GM19467 (cell line): ENCODE measurements around the gene KISS1.

Experiments used
- ATAC-seq: cut with Tn5 transposase; IDR thresholded peaks from one replicate; pipeline ENCODE4 v1.9.1; 2021; ENCODE audit warnings: mild to moderate bottlenecking, moderate library complexity; ENCODE audit not compliant: unreplicated experiment

The KISS1 gene

GRCh38 chr1:204142032-204142974 lies 54.0 kb downstream of the KISS1 start:
- ATAC-seq: no peak

- ATAC-seq: no peak
These were observed 55.2 kb downstream of the KISS1 start for GRCh38 chr1:204141131-204141530.
